ENCODE data around the gene TUBGCP3.

TUBGCP3 gene

DNA sequence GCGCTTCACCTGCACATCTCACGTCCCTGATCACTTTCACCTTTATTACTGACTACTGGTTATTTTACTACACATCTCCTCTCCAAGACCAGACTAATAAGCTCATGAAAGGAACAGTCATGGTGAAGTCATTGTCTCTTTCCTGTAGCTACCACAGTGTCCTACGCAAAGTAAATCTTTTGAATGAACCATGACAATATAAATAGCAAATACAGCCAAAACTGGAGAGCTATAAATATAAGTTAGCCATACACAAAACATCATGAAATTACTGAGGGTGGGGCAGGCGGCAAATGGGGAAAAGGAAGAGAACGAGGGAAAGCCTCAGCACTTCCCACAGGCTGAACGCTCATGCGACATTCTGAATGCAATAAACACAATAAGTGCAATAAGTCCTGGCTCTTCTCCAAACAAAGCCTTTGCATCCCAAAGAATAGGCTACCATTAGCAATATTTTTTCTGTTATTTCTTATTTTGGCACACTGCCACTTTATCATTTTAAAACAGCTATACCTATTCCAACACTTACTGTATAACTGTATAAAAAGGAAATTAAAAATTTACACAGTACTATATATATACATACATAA, 62.5 kb downstream of the TUBGCP3 start:
- TF ChIP-seq, protein P1, sequence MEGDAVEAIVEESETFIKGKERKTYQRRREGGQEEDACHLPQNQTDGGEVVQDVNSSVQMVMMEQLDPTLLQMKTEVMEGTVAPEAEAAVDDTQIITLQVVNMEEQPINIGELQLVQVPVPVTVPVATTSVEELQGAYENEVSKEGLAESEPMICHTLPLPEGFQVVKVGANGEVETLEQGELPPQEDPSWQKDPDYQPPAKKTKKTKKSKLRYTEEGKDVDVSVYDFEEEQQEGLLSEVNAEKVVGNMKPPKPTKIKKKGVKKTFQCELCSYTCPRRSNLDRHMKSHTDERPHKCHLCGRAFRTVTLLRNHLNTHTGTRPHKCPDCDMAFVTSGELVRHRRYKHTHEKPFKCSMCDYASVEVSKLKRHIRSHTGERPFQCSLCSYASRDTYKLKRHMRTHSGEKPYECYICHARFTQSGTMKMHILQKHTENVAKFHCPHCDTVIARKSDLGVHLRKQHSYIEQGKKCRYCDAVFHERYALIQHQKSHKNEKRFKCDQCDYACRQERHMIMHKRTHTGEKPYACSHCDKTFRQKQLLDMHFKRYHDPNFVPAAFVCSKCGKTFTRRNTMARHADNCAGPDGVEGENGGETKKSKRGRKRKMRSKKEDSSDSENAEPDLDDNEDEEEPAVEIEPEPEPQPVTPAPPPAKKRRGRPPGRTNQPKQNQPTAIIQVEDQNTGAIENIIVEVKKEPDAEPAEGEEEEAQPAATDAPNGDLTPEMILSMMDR (IDR thresholded peaks at IDR 0.05; ENCODE audit: low read depth, low read length), result no peak
- no peak overlapping the region for H3K4me3 ChIP-seq (ENCODE audit: low read depth, low read length)

DNA sequence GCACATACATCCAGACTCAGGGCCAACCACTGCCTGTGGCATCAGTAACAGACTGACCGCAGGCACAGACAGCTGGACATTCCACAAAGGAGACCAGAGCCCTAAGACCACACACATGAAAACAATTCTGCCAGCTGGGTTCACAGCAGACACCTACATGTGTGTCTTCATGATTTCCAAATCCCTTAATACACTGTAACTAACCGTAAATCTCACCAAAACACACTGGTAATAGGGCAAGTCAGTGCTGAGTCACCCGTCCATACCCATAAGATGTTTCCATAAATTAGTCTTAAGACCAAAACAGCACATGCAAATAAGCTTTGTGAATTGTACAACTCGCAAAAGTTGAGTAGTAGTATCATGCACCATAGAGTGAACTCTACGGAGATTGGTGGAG, 65.4 kb downstream of the TUBGCP3 start:
- H3K4me3 ChIP-seq (ENCODE audit: low read depth, low read length), result no peak overlapping the region
- TF ChIP-seq, protein P1 (IDR thresholded peaks at IDR 0.05; ENCODE audit: low read depth, low read length), result no peak

DNA sequence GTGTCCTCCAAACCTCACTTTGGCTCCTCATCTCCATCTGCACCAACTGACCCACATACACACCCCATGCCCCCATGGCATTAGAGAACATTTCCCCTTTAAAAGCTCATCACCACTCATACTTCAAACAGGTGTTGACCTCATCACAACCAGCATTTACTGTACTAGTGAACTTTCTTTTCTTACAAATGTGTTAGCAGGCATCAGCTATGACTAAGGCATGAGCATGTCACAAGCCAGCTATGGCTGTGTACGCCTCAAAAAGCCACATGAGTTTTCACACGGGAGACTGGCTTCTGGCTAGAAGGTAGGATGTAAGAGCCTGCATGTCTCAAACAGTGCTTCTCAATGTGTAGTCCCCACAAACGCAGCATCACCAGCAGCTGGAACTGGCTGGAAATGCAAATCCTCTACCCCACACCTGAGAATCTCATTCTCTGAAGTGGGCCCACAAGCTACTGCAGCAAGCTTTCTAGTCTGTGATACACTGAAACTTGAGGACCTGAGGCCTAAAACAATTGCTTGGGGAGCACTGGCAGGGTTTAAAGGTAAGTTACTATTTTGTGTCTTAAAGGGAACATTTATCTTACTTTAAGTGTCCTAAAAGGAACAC, 66.8 kb downstream of the TUBGCP3 start:
- no peak overlapping the region for H3K4me3 ChIP-seq (ENCODE audit: low read depth, low read length)
- TF ChIP-seq, protein P1 (IDR thresholded peaks at IDR 0.05; ENCODE audit: low read depth, low read length), result no peak

DNA sequence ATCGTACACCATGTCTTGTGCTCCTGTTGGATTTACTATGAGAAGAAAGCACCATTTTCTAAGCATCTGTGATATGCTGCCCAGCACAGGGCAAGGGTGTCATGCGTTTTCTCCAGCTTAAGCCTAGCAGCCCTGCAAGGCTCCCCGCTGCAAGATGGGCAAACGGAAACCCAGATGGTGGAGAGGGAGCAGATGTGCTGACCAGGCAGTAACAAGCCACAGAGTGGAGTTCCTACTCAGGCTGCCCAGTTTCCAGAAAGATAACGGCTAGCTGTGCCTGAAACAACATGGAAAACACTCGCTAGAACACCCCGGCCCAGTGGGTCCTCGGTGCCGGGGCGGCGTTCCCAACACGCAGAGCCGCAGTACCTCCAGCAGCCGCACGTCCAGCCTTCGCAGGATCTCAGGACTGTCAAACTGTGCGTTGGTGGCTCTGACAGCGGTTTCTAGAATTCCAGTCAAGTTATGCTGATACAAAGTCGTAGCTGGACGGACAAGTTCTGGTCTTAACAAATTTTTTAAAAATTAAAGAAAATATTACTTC, 68.4 kb downstream of the TUBGCP3 start:
- TF ChIP-seq, protein P1 (IDR thresholded peaks at IDR 0.05; ENCODE audit: low read depth, low read length), result no peak
- no peak overlapping the region for H3K4me3 ChIP-seq (ENCODE audit: low read depth, low read length)

DNA sequence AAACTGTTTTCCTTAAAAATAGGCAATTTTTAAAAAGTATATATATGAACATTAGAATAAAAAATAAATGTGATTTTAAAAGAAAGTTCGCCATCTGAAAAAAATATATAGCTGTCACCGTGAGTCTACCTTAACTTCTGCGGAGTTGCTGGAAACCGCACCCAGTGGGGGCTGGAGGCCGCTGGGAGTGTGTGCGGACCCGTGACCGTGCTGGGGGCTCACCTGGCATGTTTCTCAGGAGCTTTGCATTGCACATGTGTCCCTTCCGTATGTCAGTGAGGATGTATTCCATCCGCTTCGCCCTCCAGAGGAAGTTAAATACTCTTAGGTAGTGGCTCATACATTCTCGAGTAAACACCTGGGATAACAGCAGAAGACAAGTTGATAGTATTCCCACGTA, 71.7 kb downstream of the TUBGCP3 start:
- H3K4me3 ChIP-seq (ENCODE audit: low read depth, low read length), result no peak overlapping the region
- TF ChIP-seq, protein P1 (IDR thresholded peaks at IDR 0.05; ENCODE audit: low read depth, low read length), result no peak

DNA sequence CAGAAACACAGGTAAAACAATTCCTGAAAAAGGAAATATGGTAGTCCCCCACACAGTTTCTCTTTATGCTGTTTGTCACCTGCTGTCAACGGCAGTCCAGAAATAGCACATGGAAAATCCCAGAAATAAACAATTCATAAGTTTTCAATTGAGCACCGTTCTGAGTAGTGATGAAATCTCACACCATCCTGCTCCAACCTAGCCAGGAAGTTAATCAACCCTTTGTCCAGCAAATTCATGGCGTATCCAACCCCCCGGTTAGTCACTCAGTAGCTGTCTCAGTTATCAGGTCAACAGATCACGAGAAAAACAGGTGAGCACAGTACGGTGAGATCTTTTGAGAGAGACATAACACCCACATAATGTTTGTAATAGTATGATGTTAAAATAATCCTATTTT, 74.2 kb downstream of the TUBGCP3 start:
- TF ChIP-seq, protein P1 (IDR thresholded peaks at IDR 0.05; ENCODE audit: low read depth, low read length), result no peak
- H3K4me3 ChIP-seq (ENCODE audit: low read depth, low read length), result no peak overlapping the region

DNA sequence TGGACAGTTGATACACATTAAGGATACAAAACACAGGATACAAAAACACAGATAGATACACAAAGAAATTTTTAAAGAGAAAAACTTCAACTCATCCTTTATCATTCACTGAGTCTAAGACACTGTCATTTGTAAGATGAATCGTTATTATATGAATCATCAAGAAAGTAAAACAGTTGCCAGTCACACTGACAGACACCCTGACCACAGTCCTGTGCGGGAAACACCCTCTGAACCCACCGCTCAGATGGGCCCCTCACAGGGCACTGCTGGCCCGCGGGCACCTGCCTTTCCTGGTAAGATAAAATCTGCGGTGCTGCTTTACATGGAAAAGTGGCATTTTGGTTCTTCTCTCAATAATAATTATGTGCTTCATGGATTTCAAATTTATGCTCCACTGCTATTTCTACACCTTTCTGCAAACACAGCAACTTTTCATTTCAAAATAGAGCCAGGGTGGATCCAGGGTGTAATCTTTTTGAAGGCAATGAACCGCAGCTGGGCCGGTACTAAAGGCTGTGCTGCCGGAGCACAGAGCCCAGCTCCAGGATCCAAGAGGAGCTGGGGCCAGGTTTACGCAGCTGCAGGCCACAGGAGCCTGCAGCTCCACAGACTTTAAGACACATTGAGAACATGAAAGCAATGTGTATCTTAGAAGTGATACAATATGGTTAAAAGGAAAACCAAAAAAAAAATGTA, 76.8 kb downstream of the TUBGCP3 start:
- TF ChIP-seq, protein P1 (IDR thresholded peaks at IDR 0.05; ENCODE audit: low read depth, low read length), result no peak

More for the DNA sequence above, 76.8 kb downstream of the TUBGCP3 start:
- no peak overlapping the region for H3K4me3 ChIP-seq (ENCODE audit: low read depth, low read length)

Measured in WI38 (cell line).